HepG2 (cell line): Measurements from ENCODE around the gene JCAD. TPM values are rescaled to one million over a fixed set of nuclear protein-coding genes. Genes with fewer than 3 reads are reported as not detected.

ENCODE experiments used
- ATAC-seq: fragments of 200-7000 bp; cut with Tn5 transposase; 3 replicates; pipeline ENCODE4 v1.9.1; 2020; ENCODE audit warnings: mild to moderate bottlenecking, moderate library complexity
- BruUV-seq: library from RNA; stranded (reverse); fragments of 400-500 nt; replicated peaks from 2 replicates; lab custom pipeline; 2021; lab: Mats Ljungman, UMichigan
- CTCF ChIA-PET: fragments of 300-600 bp; formaldehyde crosslinking; extraction: SDS; loops from one replicate; lab custom pipeline; 2021; ENCODE audit warnings: low total read pairs, inconsistent platforms, low intra/inter-chr PET ratio; lab: Yijun Ruan, JAX
- POLR2A ChIA-PET: fragments of 350-600 bp; sonication (Branson Sonifier 250); formaldehyde crosslinking; loops from one replicate; lab custom pipeline; 2020; ENCODE audit warnings: antibody characterized with exemption, inconsistent platforms; lab: Yijun Ruan, JAX
- DNase-seq: peaks from one replicate; pipeline ENCODE4 v3.0.0-alpha.2; 2015; ENCODE audit warnings: low spot score
- FAIRE-seq: peaks from 3 replicates; lab custom pipeline; 2011; peaks lifted over from hg19 to GRCh38; lab: Jason Lieb, UNC
- H2AFZ ChIP-seq: one replicate; pipeline ENCODE4 v1.6.1; 2011; ENCODE audit warnings: low read length, inconsistent platforms
- H3K27ac ChIP-seq: fragments of 300-600 bp; 3 replicates; pipeline ENCODE4 v1.8.0; 2011; ENCODE audit warnings: mixed run types, mild to moderate bottlenecking, mixed read lengths, low read length, inconsistent platforms; ENCODE audit not compliant: insufficient read depth; ENCODE audit errors: extremely low read length
- H3K27me3 ChIP-seq, 2 experiments: fragments of 200-600 bp in 1 of 2; 2 replicates in 1 of 2; 3 replicates in 1 of 2; pipeline versions ENCODE4 v1.6.0 to v1.8.0; 2011; ENCODE audit warnings: low read length in 2 of 2, mild to moderate bottlenecking in 2 of 2, moderate library complexity in 2 of 2, inconsistent platforms in 1 of 2; ENCODE audit not compliant: insufficient read depth in 2 of 2, control insufficient read depth in 1 of 2
- H3K36me3 ChIP-seq, 2 experiments: fragments of 200-600 bp in 1 of 2; replicated peaks in 1 of 2; 2 replicates in 1 of 2; 3 replicates in 1 of 2; pipeline versions ENCODE4 v1.5.1 to v1.8.0; 2011; ENCODE audit warnings: low read length in 2 of 2, inconsistent platforms in 1 of 2; ENCODE audit not compliant: insufficient read depth in 2 of 2, control insufficient read depth in 1 of 2
- H3K4me1 ChIP-seq: 2 replicates; pipeline ENCODE4 v1.5.1; 2012; ENCODE audit warnings: low read length, inconsistent platforms; ENCODE audit not compliant: insufficient read depth
- H3K4me2 ChIP-seq: 2 replicates; pipeline ENCODE4 v1.6.0; 2011; ENCODE audit warnings: low read depth, low read length, inconsistent platforms
- H3K4me3 ChIP-seq, 3 experiments: fragments of 200-600 bp in 1 of 3; sonication (generic), shearing (Covaris generic) in 1 of 3; replicated peaks in 1 of 3; 2 replicates each; pipeline ENCODE4 v1.5.1; 2011 to 2016; ENCODE audit warnings: low read length in 3 of 3, inconsistent platforms in 2 of 3, low read depth in 2 of 3, mild to moderate bottlenecking in 2 of 3, control low read depth in 1 of 3, mixed read lengths in 1 of 3; ENCODE audit not compliant: insufficient read depth in 1 of 3
- H3K79me2 ChIP-seq: one replicate; pipeline ENCODE4 v1.6.1; 2011; ENCODE audit warnings: low read length, inconsistent platforms; ENCODE audit not compliant: insufficient read depth
- H3K9ac ChIP-seq: 2 replicates; pipeline ENCODE4 v1.6.0; 2011; ENCODE audit warnings: mild to moderate bottlenecking, low read depth, low read length, inconsistent platforms; ENCODE audit not compliant: insufficient read depth
- H3K9me3 ChIP-seq: 2 replicates; pipeline ENCODE4 v1.5.1; 2012; ENCODE audit warnings: mild to moderate bottlenecking, low read length
- H4K20me1 ChIP-seq: 2 replicates; pipeline ENCODE4 v1.6.0; 2011; ENCODE audit warnings: inconsistent platforms, mild to moderate bottlenecking, low read length, moderate library complexity; ENCODE audit not compliant: insufficient read depth
- BCL6 ChIP-seq: IDR thresholded peaks from 2 replicates; pipeline ENCODE4 v1.6.1; 2016; ENCODE audit warnings: missing genetic modification reagents, missing compliant biosample characterization
- CAMTA2 ChIP-seq: sonication (generic); formaldehyde crosslinking; IDR thresholded peaks from 2 replicates; pipeline ENCODE4 v1.4.0; 2020; ENCODE audit warnings: mild to moderate bottlenecking, missing genetic modification reagents, borderline replicate concordance
- DR1 ChIP-seq: sonication (generic); formaldehyde crosslinking; IDR thresholded peaks from 2 replicates; pipeline ENCODE4 v1.8.0; 2021; ENCODE audit warnings: mild to moderate bottlenecking, missing genetic modification reagents, inconsistent platforms
- ETV6 ChIP-seq: sonication (generic); formaldehyde crosslinking; conservative IDR thresholded peaks from 2 replicates; pipeline ENCODE4 v1.4.0; 2020; ENCODE audit warnings: missing genetic modification reagents
- NFIC ChIP-seq: IDR thresholded peaks from 2 replicates; pipeline ENCODE4 v1.6.1; 2012; ENCODE audit warnings: mild to moderate bottlenecking, low read length, inconsistent platforms
- RFX5 ChIP-seq: IDR thresholded peaks from 2 replicates; pipeline ENCODE4 v1.6.1; 2011; ENCODE audit warnings: low read depth, low read length, improper control_type of control experiment
- SRSF4 ChIP-seq: fragments of 200-400 bp; formaldehyde crosslinking; IDR thresholded peaks from one replicate; pipeline ENCODE4 v1.6.1; 2018; ENCODE audit warnings: mild to moderate bottlenecking, low read depth, low read length, moderate library complexity; ENCODE audit not compliant: poor library complexity, severe bottlenecking
- SRY ChIP-seq: sonication (generic); formaldehyde crosslinking; IDR thresholded peaks from 2 replicates; pipeline ENCODE4 v1.8.0; 2022; ENCODE audit warnings: mild to moderate bottlenecking, missing genetic modification reagents
- SYNCRIP ChIP-seq: fragments of 200-400 bp; formaldehyde crosslinking; IDR thresholded peaks from 2 replicates; pipeline ENCODE4 v1.6.1; 2018; ENCODE audit warnings: mild to moderate bottlenecking, low read depth, low read length; ENCODE audit not compliant: insufficient read depth
- ZBTB26 ChIP-seq: IDR thresholded peaks from 2 replicates; pipeline ENCODE4 v1.6.1; 2016; ENCODE audit warnings: missing compliant biosample characterization, missing genetic modification reagents, borderline replicate concordance
- ZBTB7B ChIP-seq: sonication (generic); formaldehyde crosslinking; IDR thresholded peaks from 2 replicates; pipeline ENCODE4 v1.4.0; 2020; ENCODE audit warnings: missing genetic modification reagents
- ZNF121 ChIP-seq: sonication (generic); formaldehyde crosslinking; IDR thresholded peaks from 2 replicates; pipeline ENCODE4 v1.5.0; 2020; ENCODE audit warnings: mild to moderate bottlenecking, missing genetic modification reagents
- WGBS: methylation state at CpG from one replicate; pipeline ENCODE4 v1.1.6; 2017; ENCODE audit warnings: low lambda C conversion rate; 5-methylcytosine and 5-hydroxymethylcytosine counted together
- in situ Hi-C: cut with HindIII; loops from 2 replicates; pipeline ENCODE4 v1.10.0; 2017; ENCODE audit warnings: low pct_unique_long_range_greater_than_20kb; ENCODE audit not compliant: extremely low pct_ligation_motif_present
- intact Hi-C: fragments of 100-400 bp; cut with micrococcal nuclease; formaldehyde crosslinking; loops from one replicate; pipeline ENCODE4 v1.10.0; 2022; ENCODE audit not compliant: unreplicated experiment
- polyA plus RNA-seq, 8 experiments: library from polyadenylated mRNA; depleted of rRNA in 3 of 8; stranded (reverse) in 7 of 8; unstranded in 1 of 8; fragments of >200 nt; fragmentation: Illumina TruSeq in 4 of 8; extraction: Trizol in 4 of 8; gene quantifications; 2 replicates each; pipeline versions ENCODE4 v1.2.1 to v1.2.3, GENCODE V29; 2011 to 2016; ENCODE audit warnings: low read depth in 4 of 8, missing spikeins in 1 of 8, mixed read lengths in 1 of 8; ENCODE audit not compliant: insufficient read depth in 1 of 8
- total RNA-seq, 5 experiments: library from RNA; depleted of rRNA; stranded (reverse); fragments of >200 nt; fragmentation: Illumina TruSeq; extraction: Trizol; gene quantifications; 2 replicates each; pipeline ENCODE4 v1.2.3, GENCODE V29; 2016; ENCODE audit warnings: low read depth in 1 of 5
- TF ChIP-seq, protein P1 (sequence below): sonication (generic); formaldehyde crosslinking; IDR thresholded peaks from 2 replicates; pipeline ENCODE4 v1.4.0; 2020; ENCODE audit warnings: missing genetic modification reagents, borderline replicate concordance

The JCAD gene
- total and polyA plus RNA-seq, 2 of the 13 experiments (the other 11 are each of a cell fraction or from before 2014, with no cell fraction given): 0.04 to 0.08 TPM

DNA sequence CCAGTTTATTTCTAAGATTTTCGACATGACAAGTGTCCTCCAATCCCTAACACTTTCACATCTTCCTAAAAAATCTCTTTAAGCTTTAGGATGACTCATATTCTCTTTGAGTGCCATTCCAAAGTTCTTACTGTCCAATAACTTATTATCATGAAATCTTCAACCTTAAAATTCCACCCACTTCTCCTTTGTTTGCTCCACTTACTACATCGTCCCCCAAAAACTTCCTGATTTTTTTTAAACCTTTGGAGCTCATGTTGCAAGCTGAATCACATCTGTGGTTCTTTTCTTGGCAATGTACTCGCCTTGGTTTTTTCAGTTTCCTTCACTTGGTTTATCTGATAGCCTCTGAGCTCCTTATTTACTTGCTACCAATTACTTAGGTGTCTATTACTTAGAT is 39.2 kb upstream of the JCAD start:
- Histone ChIP-seq H3K4me3 (no peak overlapping the region), H2AFZ (no peak overlapping the region), H3K36me3 (no peaks in the 10 kb centered on the region), H3K79me2 (no peaks in the 10 kb centered on the region), H3K9me3 (no peaks in the 10 kb centered on the region), H4K20me1 (no peaks in the 10 kb centered on the region), H3K9ac (no peak overlapping the region), H3K27ac (no peak overlapping the region), H3K27me3 (no peaks in the 10 kb centered on the region), H3K4me2 (no peak overlapping the region), H3K4me1 (peaks cover 28% of the 10 kb centered on the region)
- CTCF ChIA-PET: no interaction called here
- 6% methylated on average over 3 of the region's 3 CpGs for WGBS
- in situ Hi-C loops (no loop called here), intact Hi-C loops (no loop called here)
- no peak for DNase-seq
- no TSS peak for BruUV-seq
- POLR2A ChIA-PET: no interaction called here
- TF ChIP-seq DR1 (CRISPR knock-in tag) (no peak), SRSF4 (no peak), ZBTB26 (no peak), BCL6 (CRISPR knock-in tag) (no peak), ZBTB7B (CRISPR knock-in tag) (no peak), RFX5 (no peak), SRY (no peak), SYNCRIP (no peak), NFIC (no peak), CAMTA2 (CRISPR knock-in tag) (no peak), ETV6 (CRISPR knock-in tag) (no peak), ZNF121 (CRISPR knock-in tag) (no peak)
- TF ChIP-seq, protein P1, sequence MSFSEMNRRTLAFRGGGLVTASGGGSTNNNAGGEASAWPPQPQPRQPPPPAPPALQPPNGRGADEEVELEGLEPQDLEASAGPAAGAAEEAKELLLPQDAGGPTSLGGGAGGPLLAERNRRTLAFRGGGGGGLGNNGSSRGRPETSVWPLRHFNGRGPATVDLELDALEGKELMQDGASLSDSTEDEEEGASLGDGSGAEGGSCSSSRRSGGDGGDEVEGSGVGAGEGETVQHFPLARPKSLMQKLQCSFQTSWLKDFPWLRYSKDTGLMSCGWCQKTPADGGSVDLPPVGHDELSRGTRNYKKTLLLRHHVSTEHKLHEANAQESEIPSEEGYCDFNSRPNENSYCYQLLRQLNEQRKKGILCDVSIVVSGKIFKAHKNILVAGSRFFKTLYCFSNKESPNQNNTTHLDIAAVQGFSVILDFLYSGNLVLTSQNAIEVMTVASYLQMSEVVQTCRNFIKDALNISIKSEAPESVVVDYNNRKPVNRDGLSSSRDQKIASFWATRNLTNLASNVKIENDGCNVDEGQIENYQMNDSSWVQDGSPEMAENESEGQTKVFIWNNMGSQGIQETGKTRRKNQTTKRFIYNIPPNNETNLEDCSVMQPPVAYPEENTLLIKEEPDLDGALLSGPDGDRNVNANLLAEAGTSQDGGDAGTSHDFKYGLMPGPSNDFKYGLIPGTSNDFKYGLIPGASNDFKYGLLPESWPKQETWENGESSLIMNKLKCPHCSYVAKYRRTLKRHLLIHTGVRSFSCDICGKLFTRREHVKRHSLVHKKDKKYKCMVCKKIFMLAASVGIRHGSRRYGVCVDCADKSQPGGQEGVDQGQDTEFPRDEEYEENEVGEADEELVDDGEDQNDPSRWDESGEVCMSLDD (CRISPR knock-in tag): no peak
- ATAC-seq: no peak
- no peak for FAIRE-seq
